LNCAP (cell line): ENCODE measurements around the gene PEF1.

Experiments
- TF ChIP-seq, protein P1 (sequence below): fragments of 450-650 bp; IDR thresholded peaks from 2 replicates; pipeline ENCODE4 v1.5.1; 2017; ENCODE audit warnings: mild to moderate bottlenecking

PEF1 gene

GRCh38 chr1:31671147-31671546 lies 26.5 kb upstream of the PEF1 start:
- TF ChIP-seq, protein P1, sequence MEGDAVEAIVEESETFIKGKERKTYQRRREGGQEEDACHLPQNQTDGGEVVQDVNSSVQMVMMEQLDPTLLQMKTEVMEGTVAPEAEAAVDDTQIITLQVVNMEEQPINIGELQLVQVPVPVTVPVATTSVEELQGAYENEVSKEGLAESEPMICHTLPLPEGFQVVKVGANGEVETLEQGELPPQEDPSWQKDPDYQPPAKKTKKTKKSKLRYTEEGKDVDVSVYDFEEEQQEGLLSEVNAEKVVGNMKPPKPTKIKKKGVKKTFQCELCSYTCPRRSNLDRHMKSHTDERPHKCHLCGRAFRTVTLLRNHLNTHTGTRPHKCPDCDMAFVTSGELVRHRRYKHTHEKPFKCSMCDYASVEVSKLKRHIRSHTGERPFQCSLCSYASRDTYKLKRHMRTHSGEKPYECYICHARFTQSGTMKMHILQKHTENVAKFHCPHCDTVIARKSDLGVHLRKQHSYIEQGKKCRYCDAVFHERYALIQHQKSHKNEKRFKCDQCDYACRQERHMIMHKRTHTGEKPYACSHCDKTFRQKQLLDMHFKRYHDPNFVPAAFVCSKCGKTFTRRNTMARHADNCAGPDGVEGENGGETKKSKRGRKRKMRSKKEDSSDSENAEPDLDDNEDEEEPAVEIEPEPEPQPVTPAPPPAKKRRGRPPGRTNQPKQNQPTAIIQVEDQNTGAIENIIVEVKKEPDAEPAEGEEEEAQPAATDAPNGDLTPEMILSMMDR = no peak

GRCh38 chr1:31670593-31670964 lies 25.9 kb upstream of the PEF1 start:
- TF ChIP-seq, protein P1 = no peak

DNA sequence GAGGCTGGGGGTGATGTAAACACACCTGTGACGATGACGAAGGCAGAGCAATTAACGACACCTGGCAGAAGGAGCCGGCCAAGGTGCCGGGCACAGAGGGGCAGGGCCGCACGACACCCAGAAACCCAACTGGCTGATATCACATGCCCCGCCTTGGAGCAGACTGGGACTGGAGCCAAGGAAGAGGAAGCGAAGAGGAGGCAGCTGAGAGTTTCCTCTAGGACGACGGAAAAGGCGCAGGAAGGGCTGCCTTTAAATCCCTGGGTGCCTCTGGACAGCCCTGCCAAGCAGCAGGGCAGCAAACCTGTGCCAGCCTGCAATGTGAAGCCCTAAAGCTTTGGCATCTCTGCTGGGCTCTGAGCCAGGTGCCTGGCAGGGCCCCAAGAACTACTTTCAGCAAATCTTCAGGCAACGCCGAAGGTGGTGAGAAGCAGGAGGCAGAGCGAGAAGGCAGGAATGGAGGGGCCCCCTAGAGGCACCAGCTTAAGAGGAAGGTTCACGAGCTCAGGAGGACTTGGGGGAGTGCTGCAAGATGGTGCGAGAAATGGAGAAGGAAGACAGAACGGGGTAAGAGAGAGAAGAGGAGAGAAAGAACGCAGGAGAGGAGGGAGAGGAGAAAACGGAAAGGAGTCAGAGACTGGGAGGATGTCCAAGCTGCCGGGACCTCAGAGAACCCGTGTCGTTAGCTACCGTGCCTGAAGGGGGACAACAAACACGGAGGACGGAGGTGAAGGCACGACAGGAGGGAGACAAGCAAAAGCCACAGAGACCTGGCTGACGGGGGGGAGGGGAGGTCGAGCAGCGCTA lies 25.3 kb upstream of the PEF1 start:
- TF ChIP-seq, protein P1 = no peak

DNA sequence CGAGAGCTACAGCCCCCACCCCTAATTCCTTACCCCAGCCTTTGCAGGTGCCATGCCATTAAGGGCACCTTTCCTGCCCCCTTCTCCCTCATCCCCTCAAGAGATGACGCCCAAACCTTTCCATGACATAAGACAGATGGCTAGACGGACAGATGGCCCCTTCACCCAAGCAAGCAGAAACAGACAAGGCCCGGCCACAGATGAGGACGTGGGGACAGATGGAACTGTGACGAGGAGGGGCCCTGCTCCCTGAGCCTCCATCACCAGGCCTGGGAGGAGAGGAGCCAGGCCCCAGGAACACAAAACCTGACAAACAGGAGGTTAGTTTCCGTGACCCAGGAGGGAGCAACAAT lies 24.7 kb upstream of the PEF1 start:
- TF ChIP-seq, protein P1 = no peak

DNA sequence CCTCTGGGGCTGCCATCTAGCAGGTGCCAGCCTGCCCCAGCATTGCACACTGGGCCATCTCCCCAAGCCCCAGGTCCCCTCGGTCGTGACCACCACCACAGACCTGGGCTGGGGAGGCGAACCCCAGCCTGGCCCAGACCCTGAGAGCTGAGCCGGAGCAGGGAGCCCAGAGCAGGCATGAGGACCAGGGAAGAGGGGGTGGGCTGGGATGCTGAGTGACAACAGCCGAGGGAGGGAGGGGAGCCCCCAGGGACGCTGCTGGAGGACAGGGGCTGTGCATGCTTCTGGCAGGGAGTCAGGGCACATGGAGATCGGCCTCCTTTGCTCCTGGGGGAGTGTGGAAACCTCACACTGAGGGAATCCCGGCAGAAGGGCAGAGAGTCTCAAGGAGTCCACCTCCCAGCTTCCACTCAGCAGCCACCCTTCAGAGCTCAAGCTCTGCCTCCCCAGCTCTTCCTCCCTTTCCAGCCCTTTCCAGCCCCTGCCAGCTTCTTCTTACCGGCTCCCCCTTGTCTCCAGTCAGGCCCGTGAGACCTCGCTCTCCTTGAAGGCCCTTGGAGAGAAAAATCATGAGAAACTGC lies 23.7 kb upstream of the PEF1 start:
- TF ChIP-seq, protein P1 = no peak

- TF ChIP-seq, protein P1 = no peak
Measured at GRCh38 chr1:31667065-31667785, 22.5 kb upstream of the PEF1 start.

GRCh38 chr1:31666263-31666963 lies 21.7 kb upstream of the PEF1 start:
- TF ChIP-seq, protein P1 = no peak
